GM20431 (cell line): Measurements from ENCODE around the gene ACTRT2.

Experiments used
- in situ Hi-C: fragments of 300-500 bp; cut with MseI, MboI; formaldehyde crosslinking; loops from one replicate; pipeline ENCODE4 v1.15.0; 2020; ENCODE audit warnings: low sequenced_read_pairs; ENCODE audit not compliant: unreplicated experiment

ACTRT2 gene

GRCh38 chr1:3001471-3002348 is 19.6 kb upstream of the ACTRT2 start:
- in situ Hi-C loops, result no loop called here

DNA sequence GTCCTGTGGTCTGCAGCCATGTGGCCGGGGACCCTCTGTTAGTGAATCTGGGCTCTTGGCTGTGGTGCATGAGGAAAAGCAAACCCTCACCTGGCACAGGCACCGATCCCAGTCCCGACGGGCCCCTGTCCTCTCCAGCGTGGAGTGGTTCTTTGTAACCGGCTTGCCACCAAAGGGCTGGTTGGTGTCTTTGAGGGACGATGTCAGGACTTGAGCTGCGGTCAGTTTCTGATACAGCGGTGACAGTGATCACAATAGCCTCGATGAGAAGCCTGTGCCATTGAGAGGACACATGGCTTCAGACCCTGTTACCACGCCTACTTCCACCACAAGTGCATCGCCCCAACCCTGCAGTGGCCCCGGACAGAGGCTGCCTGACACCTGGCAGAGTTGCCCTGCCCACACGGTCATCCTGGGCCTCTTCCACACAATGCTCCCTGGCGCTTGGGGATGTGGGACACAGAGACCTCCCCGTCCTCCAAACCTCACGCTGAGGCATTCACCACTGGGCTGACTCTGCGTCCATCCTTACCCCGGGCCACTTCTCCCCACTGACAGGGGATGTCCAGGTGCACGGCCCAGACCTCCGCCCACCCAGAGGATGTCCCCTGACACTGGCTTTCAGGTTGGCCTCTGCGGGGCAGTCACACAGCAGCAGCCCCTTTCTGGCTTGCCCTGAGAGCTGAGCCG is 18.8 kb upstream of the ACTRT2 start:
- in situ Hi-C loops, result no loop called here

DNA sequence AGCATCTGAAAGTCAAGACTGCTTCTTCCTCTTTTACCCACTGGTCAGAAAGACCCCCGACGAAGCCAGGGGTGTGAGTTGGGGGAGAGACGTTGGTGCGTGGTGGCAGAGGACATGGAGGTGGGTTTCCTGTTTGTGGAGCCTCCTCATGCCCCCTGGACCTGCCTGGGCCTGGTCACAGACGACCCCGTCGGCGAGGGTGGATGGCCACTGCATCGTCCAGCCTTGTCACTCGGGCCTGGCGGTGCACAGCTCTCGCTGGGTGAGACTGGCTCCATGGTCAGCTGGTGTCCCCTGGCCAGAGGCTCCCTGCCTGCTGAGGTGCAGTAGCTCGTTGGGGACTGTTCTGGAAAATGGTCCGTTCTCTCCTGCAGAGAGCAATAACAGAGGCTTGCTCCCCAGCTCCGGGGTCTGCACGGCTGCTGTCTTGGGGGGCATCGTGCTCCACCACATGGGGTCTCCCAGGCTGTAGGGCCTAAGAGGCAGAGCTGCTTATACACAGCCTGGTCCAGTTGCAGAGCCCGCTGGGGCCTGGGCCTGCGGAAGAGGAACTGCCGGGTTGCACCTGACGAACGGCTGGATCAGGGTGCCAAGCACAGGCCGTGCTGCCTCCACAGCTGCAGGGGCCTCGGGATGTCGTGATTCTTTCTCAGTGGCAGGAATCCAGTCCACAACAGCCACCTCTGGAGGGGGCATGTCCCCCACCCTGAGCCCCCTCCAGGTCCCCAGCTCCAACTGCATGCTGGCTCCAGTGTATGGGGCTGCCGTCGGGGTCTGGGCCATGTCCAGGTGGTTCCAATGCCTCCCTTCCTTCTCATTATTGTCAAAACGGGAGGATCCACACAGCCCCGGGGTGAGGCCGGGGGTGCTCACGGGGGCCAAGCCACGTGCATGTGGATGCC is 18.0 kb upstream of the ACTRT2 start:
- in situ Hi-C loops, result no loop called here

- in situ Hi-C loops, result no loop called here
These were observed 17.4 kb upstream of the ACTRT2 start for GRCh38 chr1:3003941-3004270.

GRCh38 chr1:3004285-3005205 is 16.7 kb upstream of the ACTRT2 start:
- in situ Hi-C loops, result no loop called here

GRCh38 chr1:3005771-3006170 is 15.5 kb upstream of the ACTRT2 start:
- in situ Hi-C loops, result no loop called here

DNA sequence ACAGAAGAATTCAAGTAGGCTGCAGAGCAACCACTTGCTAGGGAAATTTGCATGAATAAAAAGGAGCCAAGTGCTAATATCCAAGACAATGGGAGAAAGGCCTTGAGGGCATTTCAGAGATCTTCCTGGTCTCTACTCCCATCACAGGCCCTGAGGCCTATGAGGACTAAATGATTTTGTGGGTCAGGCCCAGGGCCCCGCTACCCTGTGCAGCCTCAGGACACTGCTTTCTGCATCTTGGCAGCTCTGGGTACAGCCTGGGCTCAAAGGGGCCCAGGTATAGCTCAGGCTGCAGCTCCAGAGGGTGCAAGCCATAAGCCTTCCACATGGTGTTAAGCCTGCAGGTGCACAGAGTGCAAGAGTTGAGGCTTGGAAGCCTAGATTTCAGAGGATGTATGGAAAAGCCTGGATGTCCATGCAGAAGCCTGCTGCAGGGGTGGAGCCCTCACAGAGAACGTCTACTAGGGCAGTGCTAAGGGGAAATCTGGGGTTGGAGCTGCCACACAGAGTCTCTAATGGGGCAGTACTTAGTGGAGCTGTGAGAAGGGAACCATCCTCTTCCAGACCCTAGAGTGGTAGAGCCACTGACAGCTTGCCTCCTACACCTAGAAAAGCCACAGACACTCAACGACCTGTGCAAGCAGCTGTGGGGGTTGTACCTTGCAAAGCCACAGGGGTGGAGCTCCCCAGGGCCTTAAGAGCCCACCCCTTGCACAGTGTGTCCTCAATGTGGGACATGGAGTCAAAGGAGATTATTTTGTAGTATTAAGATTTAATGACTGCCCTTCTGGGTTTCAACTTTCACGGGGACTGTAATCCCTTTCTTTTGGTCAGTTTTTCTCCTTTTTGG is 13.7 kb upstream of the ACTRT2 start:
- in situ Hi-C loops, result no loop called here

GRCh38 chr1:3009021-3009420 is 12.2 kb upstream of the ACTRT2 start:
- in situ Hi-C loops, result no loop called here

- in situ Hi-C loops, result no loop called here
These were observed 11.7 kb upstream of the ACTRT2 start for GRCh38 chr1:3009556-3009955.

DNA sequence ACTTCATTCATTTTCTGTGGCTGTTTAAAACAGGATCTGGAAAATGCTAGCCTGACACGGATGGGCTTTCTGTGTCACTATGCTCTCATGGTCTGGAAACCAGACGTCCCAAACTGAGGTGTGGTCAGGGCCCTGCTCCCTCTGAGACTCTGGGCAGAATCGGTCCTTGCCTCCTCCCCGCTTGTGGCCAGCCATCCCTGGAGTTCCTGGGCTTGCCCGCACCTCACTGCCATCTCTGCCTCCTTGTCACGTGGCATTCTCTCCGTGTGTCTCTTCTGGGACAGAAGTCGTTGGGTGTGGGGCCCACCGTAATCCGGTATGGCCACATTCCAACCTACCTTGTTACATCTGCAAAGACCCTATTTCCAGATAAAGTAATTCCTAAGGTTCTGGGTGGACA is 10.1 kb upstream of the ACTRT2 start:
- in situ Hi-C loops, result no loop called here

DNA sequence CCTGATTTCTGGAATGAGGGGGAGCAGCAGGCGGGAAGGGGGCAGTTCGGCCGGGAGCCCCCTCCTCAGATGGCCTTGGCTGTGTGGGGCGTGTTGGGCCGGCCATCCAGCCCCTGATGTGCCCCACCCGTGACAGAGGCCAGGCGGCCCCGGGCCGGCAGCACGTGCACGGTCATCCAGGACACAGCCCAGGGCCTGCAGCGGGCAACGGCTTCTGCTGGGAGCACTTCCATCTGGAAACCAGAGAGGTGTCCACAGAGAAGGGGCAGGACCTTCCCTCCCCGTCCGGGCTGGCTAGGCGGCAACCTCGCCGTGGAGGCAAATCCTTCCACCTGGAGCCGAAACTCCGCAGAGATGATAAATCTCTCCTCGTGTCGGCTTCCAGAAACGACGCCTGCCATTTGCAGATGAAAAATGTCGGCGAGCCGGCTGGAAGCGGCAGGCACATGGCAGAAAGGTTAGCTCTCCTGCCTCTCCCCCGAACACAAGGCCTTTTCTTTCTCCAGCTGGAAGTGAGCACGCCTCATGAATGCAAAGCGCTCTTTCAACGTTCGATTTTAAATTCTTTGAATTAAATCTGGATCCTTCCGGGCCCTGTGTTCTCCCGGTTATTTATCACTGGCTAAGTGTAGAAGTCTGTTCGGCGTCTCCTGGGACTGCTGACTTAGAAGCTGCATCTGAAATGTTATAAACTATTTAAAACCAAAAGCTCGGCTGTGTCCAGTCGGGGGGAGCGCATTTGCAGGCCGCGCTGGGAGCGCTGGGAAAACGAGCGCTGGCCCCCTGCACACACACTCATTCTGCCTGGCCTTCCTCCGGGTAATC is 9.4 kb upstream of the ACTRT2 start:
- in situ Hi-C loops, result no loop called here

- in situ Hi-C loops, result no loop called here
These were observed 8.6 kb upstream of the ACTRT2 start for GRCh38 chr1:3012456-3013291.

GRCh38 chr1:3013371-3014049 is 7.8 kb upstream of the ACTRT2 start:
- in situ Hi-C loops, result no loop called here

DNA sequence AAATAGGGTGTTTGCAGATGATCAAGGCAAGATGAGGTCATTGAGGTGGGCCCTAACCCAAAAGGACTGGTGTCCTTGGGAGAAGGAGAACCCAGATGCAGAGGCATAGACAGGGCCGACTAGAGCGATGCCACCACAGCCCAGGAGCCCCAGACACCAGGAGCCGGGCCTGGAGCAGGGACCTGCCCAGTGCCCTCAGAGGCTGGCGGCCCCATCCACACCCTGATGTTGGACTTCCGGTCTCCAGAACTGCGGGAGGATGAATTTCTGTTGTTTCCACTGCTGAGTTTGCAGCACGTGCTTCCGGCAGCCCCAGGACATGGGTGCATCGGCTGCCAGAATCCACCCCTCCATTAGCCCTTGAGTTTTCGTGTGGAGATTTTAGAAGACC is 7.2 kb upstream of the ACTRT2 start:
- in situ Hi-C loops, result no loop called here

- in situ Hi-C loops, result no loop called here
These were observed 6.6 kb upstream of the ACTRT2 start for GRCh38 chr1:3014443-3015268.

DNA sequence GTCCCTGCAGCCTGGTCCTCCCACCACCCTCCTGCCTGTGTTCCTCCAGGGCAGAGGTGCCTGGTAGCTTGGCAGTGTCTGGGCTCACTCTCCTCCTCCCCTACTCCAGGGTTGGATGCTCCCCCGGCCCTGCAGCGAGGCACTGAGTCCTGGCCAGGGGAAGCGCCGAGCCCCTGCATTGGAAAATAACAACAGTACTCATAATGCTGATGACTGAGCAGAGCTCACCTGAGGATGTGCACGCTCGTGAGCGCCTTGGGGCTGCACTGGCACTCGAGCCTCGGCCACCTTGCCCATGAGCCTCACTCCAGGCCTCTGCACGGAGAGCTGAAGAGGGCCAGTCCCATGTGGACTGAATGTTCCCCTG is 6.0 kb upstream of the ACTRT2 start:
- in situ Hi-C loops, result no loop called here
